Cortex of kidney (tissue), 1 donor: ENCODE measurements around the gene CEP295NL.

Experiments used
- DNase-seq: peaks from one replicate; lab custom pipeline; 2025; lab: John Stamatoyannopoulos, UW

Gene CEP295NL

DNA sequence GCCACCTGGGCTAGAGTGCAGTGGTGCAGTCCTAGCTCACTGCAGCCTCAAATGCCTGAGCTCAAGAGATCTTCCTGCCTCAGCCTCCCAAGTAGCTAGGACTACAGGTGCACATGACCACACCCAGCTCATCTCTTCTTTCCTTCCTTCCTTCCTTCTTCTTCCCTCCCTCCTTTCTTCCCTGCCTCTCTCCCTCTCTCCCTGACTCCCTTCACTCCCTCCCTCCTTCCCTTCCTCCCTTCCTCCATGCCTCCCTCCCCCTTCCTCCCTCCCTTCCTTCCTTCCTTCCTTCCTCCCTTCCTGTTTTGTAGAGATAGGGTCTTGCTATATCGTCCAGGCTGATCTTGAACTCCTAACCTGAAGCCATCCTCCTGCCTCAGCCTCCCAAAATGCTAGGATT is 38.9 kb downstream of the CEP295NL start:
- no peak for DNase-seq

DNA sequence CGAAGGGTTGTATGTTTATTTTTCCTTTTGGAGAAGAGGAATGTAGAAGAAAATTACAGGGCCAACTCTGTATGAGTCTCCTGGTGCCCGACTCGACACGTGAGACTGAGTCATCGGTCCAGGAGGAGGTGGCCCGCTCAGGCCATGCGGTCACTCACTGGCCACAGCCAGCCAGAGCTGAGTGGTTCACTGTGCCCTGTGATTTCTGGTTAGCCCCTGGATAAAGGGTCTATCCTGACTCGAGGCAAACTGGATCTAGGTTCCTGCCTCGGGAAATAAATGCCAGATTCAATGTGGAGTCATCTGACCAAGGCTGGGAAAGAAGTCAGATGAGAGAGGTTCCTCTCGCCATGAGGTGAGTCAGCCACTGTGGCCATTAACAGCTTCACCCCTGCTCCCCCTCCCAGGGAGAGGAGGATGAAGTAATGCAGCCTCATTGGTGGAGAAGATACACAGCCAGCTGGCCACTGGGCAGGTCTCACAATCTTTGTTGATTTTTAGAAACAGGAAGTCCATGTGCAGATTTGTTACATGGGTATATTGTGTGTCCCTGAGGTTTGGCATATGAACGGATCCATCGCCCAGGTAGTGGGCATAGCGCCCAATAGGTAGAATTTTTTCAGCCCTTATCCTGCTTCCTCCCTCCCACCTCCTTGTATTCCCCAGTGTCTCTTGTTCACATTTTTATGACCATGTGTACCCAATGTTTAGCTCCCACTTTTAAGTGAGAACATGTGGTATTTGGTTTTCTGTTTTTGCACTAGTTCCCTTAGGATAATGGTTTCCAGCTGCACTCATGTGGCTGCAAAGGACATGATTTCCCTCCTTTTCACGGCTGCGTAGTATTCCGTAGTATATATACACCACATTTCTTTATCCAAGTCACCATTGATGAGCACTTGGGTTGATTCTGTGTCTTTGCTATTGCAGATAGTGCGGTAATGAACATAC is 40.7 kb downstream of the CEP295NL start:
- DNase-seq = no peak

DNA sequence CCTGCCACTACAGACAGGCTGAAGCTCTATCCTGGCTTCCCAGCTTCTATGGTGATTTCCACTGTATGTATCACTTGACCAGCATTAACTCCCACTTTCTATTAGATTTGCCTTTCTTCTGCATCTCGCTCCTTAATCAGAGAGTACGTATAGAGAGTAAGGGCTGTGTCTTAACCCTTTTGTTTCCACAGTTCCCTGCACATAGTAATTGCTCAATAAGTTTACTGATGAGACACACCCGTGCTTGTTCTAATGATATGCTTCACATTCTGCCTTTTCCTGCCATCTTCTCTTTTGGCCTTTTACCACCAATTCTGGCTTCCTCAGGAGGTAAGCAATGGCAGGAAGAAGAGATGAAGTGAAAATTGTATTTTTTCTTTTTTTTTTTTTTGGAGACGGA is 41.8 kb downstream of the CEP295NL start:
- no peak for DNase-seq

DNA sequence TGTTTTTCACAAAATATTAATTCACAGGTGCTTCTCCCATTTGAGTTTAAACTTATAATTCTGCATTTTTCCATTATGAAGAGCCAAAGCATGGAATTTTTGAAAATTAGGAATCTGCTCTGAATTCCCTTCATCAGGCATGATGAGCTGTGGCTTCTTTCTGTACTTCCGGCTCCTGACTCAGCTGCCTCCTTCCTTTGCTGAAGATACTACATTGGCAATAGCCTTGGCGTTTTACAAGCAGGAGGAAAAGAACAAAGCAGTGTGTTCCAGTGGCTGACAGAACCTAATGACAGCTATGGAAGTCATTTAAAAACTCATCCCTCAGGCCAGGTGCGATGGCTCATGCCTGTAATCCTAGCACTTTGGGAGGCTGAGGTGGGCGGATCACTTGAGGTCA is 44.0 kb downstream of the CEP295NL start:
- DNase-seq = no peak

DNA sequence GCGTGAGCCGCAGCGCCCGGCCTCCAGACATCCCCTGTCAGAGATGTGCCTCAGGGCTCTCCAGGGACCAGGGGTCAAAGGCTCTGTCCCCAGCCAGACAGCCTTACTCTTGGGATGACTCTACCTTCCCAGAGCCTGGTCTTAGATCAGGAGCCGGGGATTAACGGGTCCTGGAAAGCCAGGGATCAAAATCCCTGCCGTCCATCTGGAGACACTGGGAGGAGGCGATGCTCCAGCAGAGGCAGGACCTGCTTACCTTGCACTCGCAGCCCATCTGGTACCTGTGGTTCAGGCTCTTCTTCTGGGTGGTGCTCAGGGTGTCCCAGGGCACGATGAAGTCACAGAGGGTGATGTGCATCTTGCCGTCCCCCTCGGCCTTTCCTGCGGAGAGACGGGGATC is 45.7 kb downstream of the CEP295NL start:
- DNase-seq = no peak

DNA sequence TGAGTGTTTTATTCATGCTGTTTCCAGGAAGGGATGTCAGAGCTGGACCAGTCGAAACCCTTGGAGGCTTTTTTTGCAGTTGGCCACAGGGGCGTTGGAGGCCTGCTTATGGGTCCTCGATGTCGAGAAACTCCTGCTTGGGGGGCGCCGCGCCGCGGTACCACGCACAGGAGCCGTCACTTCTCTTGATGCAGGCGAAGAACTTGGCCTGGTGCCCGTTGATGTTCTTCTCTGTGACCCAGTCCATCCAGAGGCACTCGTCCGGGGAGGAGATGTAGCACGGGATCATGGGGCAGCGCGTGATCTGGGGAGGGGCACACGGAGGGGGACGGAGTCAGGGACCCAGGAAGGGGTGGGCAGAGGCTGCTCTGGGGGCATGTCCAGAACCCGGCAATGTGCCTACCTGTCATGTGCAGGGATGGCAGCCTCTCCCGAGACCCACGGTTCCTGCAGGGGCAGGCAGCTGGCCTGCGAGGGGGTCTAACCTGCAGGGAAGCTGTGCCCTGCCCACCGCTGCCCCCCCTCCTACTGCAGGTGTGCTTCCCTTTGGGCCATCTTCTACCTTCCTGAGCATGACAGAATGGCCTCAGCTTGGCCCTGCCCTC is 47.3 kb downstream of the CEP295NL start:
- no peak for DNase-seq

DNA sequence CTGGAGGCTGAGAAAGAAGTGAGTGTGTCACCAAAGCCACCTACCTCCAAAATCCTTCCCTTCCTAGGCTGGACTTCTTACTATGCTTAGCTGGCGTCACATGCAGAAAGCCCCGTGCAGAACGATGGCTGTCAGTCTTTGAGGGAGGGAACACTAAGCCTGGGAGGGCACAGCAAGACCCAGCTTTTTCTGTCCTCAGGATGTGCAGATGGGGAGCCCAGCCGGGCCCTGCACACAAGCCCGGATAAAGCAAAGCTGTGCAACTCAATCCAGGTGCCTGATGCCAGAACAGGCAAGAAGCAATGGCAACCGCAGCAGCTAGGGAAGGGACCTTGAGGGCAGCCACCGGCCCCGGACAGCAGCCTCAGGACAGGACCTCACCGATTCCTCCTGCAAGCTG is 48.5 kb downstream of the CEP295NL start:
- no peak for DNase-seq

DNA sequence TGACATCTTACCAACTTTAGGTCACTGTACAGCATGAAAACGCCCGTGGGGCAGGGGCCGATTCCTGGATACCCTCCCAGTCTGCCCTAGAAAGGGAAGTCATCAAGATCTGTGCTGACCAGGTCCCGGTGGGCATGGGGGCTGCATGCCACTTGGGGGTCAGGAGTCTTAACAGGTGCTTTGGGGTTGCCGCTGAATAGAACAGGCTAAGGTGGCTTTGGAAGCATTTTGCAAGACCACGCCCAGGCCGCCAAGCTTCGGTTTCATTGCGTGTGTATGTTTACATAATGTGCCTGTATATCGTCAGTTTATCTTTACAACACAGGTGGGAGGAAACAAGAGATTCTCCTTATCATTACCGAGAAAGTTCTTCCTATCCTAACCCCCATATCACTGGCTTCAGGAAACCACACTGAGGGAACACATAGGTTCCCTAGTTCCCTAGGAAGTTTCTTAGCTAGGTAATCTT is 49.0 kb downstream of the CEP295NL start:
- DNase-seq = no peak

DNA sequence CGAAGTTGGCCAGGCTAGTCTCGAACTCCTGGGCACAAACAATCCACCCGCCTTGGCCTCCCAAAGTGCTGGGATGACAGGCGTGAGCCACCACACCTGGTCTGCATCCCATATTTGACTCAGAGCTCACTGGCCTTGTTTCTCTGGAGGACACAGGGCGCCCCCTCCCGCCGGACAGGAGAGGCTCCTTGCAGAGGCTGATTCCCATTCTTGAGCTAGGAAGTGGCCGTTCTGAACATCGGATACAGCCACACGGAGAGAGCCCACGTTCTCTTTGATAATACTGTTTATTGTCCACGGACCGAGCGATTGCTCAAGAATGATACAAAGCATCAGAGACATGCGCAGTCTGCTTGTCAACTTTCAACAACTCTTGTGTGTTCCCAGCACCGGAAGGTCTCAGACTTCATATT is 50.3 kb downstream of the CEP295NL start:
- DNase-seq = no peak

DNA sequence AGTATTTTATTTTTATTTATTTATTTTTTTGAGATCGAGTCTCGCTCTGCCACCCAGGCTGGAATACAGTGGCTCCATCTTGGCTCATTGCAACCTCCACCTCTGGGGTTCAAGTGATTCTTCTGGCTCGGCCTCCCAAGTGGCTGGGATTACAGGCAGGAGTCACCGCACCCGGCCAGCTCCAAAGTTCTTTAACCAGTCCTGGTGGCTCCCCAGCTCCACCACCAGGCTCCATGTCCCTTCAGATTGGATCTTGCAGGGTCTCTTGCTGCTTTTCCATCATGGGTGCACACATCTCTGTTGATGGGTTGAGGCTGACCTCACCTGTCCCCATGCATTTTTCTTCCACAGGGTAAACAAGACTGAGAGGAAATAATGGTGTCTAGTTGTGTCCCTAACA is 54.0 kb downstream of the CEP295NL start:
- DNase-seq = no peak

DNA sequence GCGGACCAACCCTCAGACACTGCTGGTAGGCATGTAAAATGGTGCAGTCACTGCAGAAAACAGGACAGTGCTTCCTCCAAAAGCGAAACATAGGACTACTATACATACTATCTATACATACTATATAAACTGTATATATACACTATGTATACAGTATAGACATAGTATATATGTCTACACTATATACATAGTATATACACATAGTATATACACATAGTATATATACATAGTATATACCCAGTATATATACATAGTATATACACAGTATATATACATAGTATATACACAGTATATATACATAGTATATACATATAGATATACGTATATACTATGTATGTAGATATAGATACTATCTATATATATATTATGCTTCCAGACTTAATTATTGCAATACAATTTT is 55.9 kb downstream of the CEP295NL start:
- DNase-seq = no peak

DNA sequence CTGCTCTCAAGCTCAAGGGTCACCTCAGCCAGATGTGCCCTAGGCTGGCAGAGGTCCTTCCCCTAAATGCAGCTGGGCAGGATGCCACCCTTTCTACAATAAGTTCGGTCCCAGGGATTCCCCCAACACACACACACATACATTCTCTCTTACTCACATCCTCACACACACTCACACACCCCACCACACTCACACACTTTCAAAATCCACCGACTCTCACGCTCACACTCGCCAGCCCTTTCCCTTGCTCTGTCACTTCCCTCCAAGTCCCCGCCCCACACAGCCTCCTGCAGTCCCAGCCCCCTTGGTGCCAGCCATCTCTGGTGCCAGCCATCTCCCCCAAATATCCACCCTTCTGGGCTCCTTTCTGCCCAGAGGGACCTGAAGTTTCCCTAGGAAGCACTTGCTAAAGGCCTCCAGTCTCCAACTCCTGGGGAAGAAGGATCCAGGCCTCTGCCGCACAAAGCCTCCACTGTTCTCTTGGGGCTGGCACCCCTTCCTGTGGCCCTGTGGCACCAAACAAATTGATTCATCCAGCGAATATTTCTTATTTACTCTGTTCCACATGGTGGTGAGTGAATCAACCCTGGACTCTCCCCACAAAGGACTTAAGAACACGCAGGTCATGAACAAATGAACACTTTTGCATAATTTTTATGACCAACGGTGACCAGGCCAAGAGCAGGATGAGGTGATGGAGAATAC is 58.5 kb downstream of the CEP295NL start:
- DNase-seq = no peak

DNA sequence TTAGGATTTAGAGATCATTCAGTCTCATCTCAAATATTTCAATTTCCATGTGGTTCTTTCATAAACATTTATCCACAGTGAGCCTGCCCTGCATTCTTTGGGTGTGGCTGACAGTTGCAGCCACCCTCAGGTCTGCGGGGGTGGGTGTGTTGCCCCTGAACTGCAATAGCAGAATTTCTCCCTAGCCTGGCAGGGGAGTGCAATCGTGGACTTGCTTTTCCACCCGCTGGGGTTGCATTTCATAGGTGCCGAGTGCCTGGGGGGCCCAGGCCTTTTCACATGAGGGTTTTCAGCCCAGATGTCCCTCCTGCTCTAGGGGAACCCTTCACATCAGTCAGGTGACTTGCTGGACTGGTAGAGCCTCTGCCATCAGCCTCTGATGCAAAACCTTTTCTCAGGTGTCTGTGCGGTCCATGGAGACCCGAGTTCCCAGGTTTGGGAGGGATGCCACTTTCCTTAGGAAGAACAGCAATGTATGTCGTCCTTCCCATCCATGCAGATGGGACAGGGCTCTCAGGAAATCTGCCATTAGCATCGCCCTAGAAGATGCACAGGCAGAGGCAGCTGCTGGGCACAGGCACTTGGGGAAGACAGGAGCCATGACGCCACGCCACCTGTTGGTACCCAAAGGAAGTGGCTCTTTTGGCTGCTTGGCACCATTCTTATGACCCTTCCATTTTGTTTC is 60.0 kb downstream of the CEP295NL start:
- no peak for DNase-seq

DNA sequence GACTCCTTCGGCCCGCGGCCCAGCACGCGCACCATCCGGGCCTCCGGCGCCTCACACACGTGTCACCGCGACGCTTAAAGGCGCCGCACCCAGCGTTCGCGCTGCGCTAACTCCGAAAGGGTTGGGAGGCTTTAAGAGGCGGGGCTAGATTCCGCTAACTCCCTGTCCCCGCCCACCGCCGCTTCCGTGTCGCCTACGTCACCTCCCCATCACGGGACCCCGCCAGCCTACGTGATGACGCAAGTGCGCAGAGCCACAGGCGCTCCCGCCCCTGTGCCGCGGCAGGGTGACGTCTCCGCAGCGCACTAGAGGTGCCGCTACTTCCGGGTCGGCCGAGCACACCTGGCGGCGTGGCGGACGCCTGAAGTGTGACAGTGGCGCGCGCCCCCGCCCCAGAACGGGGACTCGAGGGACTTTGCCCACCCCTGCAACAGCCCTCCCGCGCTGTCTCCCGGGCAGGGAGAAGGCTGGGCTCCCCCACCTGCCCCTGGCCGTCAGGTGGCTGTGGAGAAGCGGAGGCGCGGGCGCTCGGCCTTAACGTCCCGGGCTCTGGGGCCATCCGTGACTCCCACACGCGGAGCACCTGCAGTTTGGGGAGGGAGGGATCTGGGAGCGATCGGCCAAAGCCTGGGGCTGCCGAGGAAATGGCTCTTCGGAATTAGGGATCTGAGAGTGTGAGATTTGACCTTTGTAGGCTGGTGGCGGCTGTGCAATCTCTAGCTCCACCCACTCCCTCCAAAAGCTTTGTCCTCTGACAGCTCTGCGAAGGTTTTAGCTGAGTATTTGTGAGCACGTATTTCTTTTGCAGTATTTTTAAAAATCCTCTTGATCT is 62.0 kb downstream of the CEP295NL start, which contains the start of gene USP36:
Gene USP36 (minus strand): TSS at position 35 of the 832 bp plus-strand sequence. CDS start 4,451 bp downstream, outside the sequence.
- peak; percentile 81 for DNase-seq
